SK-N-MC (cell line): Measurements from ENCODE around the gene ADCY3.

ENCODE experiments used
- EZH2 ChIP-seq: fragments of 200-600 bp; sonication (generic); IDR thresholded peaks from one replicate; pipeline ENCODE4 v1.6.1; 2017; ENCODE audit warnings: antibody characterized with exemption
- FOXP2 ChIP-seq: optimal IDR thresholded peaks from 2 replicates; pipeline ENCODE3; 2011; ENCODE audit warnings: mild to moderate bottlenecking, moderate library complexity; ENCODE audit not compliant: insufficient read depth; ENCODE audit errors: extremely low read length, control extremely low read depth
- POLR2AphosphoS5 ChIP-seq: IDR thresholded peaks from 2 replicates; pipeline ENCODE4 v1.6.1; 2012; ENCODE audit warnings: mild to moderate bottlenecking, low read depth, low read length, borderline replicate concordance

- TF ChIP-seq POLR2AphosphoS5 (no peak), EZH2 (no peak), FOXP2 (no peak)
These were observed 134.2 kb downstream of the ADCY3 start for GRCh38 chr2:24785671-24786321.
